Panc1 (cell line): ENCODE results near the gene PRR36. TPM values are rescaled to one million over a fixed set of nuclear protein-coding genes. Genes with fewer than 3 reads are reported as not detected.
"Not testable (repeated sequence)": the region's sequence is repeated elsewhere in the genome, so short reads cannot be mapped to it uniquely, and the experiment has no call there.

ENCODE experiments used
- ATAC-seq: fragments of 200-7000 bp; cut with Tn5 transposase; 2 replicates; pipeline ENCODE4 v1.9.1; 2020; ENCODE audit warnings: mild to moderate bottlenecking, moderate library complexity
- BruUV-seq: library from RNA; stranded (reverse); fragments of 400-500 nt; replicated peaks from 2 replicates; lab custom pipeline; 2021; lab: Mats Ljungman, UMichigan
- CTCF ChIA-PET: fragments of 300-600 bp; sonication (Branson Sonifier 250); formaldehyde crosslinking; loops from one replicate; lab custom pipeline; 2022; ENCODE audit warnings: antibody characterized with exemption; lab: Charles Lee
- POLR2A ChIA-PET: fragments of 300-600 bp; sonication (Branson Sonifier 250); formaldehyde crosslinking; loops from one replicate; lab custom pipeline; 2022; ENCODE audit warnings: antibody characterized with exemption; lab: Charles Lee
- DNase-seq: peaks from one replicate; pipeline ENCODE4 v3.0.0-alpha.2; 2010; ENCODE audit warnings: low read depth, low spot score
- H3K27ac ChIP-seq: 2 replicates; pipeline ENCODE4 v1.5.1; 2011; ENCODE audit warnings: mild to moderate bottlenecking, low read length, inconsistent platforms
- H3K27me3 ChIP-seq: fragments of 200-500 bp; sonication (Bioruptor generic); 2 replicates; pipeline ENCODE4 v1.6.0; 2014; ENCODE audit warnings: low read length, inconsistent platforms; ENCODE audit not compliant: control insufficient read depth, insufficient read depth
- H3K36me3 ChIP-seq: fragments of 200-500 bp; sonication (Bioruptor generic); 2 replicates; pipeline ENCODE4 v1.5.1; 2014; ENCODE audit warnings: inconsistent platforms, mild to moderate bottlenecking, low read length, moderate library complexity; ENCODE audit not compliant: control insufficient read depth, insufficient read depth
- H3K4me1 ChIP-seq: 2 replicates; pipeline ENCODE4 v1.5.1; 2011; ENCODE audit warnings: inconsistent platforms, mild to moderate bottlenecking, low read length, moderate library complexity; ENCODE audit not compliant: control insufficient read depth, insufficient read depth
- H3K4me3 ChIP-seq, 2 experiments: 2 replicates each; pipeline ENCODE4 v1.5.1; 2011 to 2012; ENCODE audit warnings: low read depth in 2 of 2, low read length in 2 of 2, mild to moderate bottlenecking in 2 of 2, inconsistent platforms in 1 of 2, moderate library complexity in 1 of 2
- H3K9me3 ChIP-seq: fragments of 200-500 bp; sonication (Bioruptor generic); 2 replicates; pipeline ENCODE4 v1.5.1; 2014; ENCODE audit warnings: low read depth, mild to moderate bottlenecking, inconsistent platforms, low read length, moderate library complexity; ENCODE audit not compliant: control insufficient read depth, insufficient read depth
- CTCF ChIP-seq: fragments of 450-650 bp; IDR thresholded peaks from 2 replicates; pipeline ENCODE4 v1.5.1; 2017; ENCODE audit warnings: mild to moderate bottlenecking
- POLR2AphosphoS5 ChIP-seq: IDR thresholded peaks from 2 replicates; pipeline ENCODE4 v1.6.1; 2012; ENCODE audit warnings: mild to moderate bottlenecking, low read depth, low read length, moderate library complexity
- SIN3A ChIP-seq: IDR thresholded peaks from 2 replicates; pipeline ENCODE4 v1.6.1; 2012; ENCODE audit warnings: low read depth, mild to moderate bottlenecking, low read length, moderate library complexity, borderline replicate concordance; ENCODE audit not compliant: insufficient read depth
- TCF7L2 ChIP-seq: IDR thresholded peaks from 2 replicates; pipeline ENCODE4 v1.6.1; 2011; ENCODE audit warnings: mild to moderate bottlenecking, low read depth, low read length, inconsistent platforms
- in situ Hi-C: cut with HindIII; loops from 2 replicates; pipeline ENCODE4 v1.10.0; 2016; ENCODE audit warnings: low sequenced_read_pairs, low pct_unique_long_range_greater_than_20kb
- intact Hi-C: fragments of 100-400 bp; cut with micrococcal nuclease; formaldehyde crosslinking; loops from one replicate; pipeline ENCODE4 v1.10.0; 2022; ENCODE audit not compliant: unreplicated experiment
- total RNA-seq: library from RNA; stranded (reverse); gene quantifications from one replicate; pipeline ENCODE4 v1.2.1, GENCODE V29; 2021; ENCODE audit not compliant: unreplicated experiment
- TF ChIP-seq, protein P1 (sequence below), 2 experiments: IDR thresholded peaks; 2 replicates each; pipeline ENCODE4 v1.6.1; 2011 to 2012; ENCODE audit warnings: low read depth in 2 of 2, control low read depth in 1 of 2, low read length in 1 of 2, mild to moderate bottlenecking in 1 of 2, moderate library complexity in 1 of 2; ENCODE audit not compliant: insufficient read depth in 1 of 2

PRR36 gene
- total RNA-seq, 1 experiment from 2014 or later = 3.7 TPM

DNA sequence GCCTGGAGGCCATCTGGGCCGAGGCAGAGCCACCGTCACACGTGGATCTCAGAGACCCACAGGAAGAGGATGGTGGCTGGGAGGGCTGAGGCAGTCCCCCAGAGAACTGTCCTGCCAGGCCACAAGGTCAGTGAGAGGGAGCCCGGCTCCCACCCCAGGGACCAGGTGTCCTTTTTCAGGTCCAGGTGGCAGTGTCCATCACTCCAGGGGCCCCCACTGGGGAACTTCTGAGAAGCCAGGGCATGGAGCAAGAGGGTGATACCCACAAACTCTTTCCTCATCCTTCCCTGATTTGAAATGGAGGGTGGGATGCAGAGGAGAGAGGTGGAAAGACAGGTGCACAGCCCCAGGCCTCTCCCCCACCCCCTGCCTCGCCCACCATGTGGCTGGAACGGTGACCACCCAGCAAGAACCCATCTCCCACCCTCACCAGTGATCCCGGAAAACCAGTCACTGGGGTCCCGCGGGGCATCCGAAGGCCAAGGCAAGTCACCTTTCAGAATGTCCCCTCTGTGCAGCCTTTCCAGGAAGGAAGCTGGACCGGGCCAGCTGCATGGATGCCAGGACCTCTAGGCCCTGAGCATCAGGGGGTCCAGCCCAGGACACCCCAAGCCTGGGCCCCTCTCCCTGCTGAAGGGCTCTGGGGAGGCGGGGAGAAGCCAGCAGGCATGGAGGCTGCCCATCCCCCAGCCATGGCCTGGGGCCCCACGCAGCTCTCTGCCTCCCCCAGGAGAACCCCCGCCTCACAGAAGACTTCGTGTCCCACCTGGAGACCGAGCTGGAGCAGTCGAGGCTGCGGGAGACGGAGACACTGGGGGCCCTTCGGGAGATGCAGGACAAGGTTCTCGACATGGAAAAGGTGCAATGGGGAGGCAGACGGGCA lies 14.1 kb downstream of the PRR36 start:
- no TSS peak for BruUV-seq

GRCh38 chr19:7859087-7859486 lies 15.1 kb downstream of the PRR36 start:
- POLR2A ChIA-PET, H3K9me3 ChIP-seq, H3K4me3 ChIP-seq, H3K4me1 ChIP-seq, CTCF ChIA-PET, in situ Hi-C loops, ATAC-seq, DNase-seq, intact Hi-C loops, H3K27me3 ChIP-seq, BruUV-seq, H3K36me3 ChIP-seq, H3K27ac ChIP-seq: not testable (repeated sequence)

More for the DNA sequence above, 14.1 kb downstream of the PRR36 start:
- no peaks in the 10 kb centered on the region for H3K27me3 ChIP-seq
- H3K9me3 ChIP-seq = no peaks in the 10 kb centered on the region
- POLR2A ChIA-PET = interaction anchor here (0.5 kb wide), 1 partner anchor 254 kb away, joined by 3 read pairs; no protein-coding TSS in a partner anchor
- H3K27ac ChIP-seq = no peak overlapping the region
- intact Hi-C loops (no loop called here), in situ Hi-C loops (no loop called here)
- no peak overlapping the region for H3K4me3 ChIP-seq
- H3K36me3 ChIP-seq = no peaks in the 10 kb centered on the region
- CTCF ChIA-PET = no interaction called here
- TF ChIP-seq TCF7L2 (no peak), CTCF (no peak), POLR2AphosphoS5 (no peak), SIN3A (no peak)
- TF ChIP-seq, protein P1, sequence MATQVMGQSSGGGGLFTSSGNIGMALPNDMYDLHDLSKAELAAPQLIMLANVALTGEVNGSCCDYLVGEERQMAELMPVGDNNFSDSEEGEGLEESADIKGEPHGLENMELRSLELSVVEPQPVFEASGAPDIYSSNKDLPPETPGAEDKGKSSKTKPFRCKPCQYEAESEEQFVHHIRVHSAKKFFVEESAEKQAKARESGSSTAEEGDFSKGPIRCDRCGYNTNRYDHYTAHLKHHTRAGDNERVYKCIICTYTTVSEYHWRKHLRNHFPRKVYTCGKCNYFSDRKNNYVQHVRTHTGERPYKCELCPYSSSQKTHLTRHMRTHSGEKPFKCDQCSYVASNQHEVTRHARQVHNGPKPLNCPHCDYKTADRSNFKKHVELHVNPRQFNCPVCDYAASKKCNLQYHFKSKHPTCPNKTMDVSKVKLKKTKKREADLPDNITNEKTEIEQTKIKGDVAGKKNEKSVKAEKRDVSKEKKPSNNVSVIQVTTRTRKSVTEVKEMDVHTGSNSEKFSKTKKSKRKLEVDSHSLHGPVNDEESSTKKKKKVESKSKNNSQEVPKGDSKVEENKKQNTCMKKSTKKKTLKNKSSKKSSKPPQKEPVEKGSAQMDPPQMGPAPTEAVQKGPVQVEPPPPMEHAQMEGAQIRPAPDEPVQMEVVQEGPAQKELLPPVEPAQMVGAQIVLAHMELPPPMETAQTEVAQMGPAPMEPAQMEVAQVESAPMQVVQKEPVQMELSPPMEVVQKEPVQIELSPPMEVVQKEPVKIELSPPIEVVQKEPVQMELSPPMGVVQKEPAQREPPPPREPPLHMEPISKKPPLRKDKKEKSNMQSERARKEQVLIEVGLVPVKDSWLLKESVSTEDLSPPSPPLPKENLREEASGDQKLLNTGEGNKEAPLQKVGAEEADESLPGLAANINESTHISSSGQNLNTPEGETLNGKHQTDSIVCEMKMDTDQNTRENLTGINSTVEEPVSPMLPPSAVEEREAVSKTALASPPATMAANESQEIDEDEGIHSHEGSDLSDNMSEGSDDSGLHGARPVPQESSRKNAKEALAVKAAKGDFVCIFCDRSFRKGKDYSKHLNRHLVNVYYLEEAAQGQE (IDR thresholded peaks at IDR 0.05; ENCODE audit: insufficient read depth in 1 of 2, low read depth in 2 of 2, low read length in 1 of 2) = no peak
- ATAC-seq (no peak), DNase-seq (no peak)
- H3K4me1 ChIP-seq = no peaks in the 10 kb centered on the region
